GM12878 (cell line): Measurements from ENCODE around the gene MRAP2. TPM values are rescaled to one million over a fixed set of nuclear protein-coding genes. Genes with fewer than 3 reads are reported as not detected.

ENCODE experiments used
- ATAC-seq: fragments of 200-7000 bp; cut with Tn5 transposase; 3 replicates; pipeline ENCODE4 v1.9.1; 2020; ENCODE audit warnings: mild to moderate bottlenecking, moderate library complexity
- BruUV-seq: library from RNA; stranded (reverse); fragments of 400-500 nt; replicated peaks from 2 replicates; lab custom pipeline; 2021; lab: Mats Ljungman, UMichigan
- CTCF ChIA-PET: fragments of 300-600 bp; sonication (Branson Sonifier 250); formaldehyde crosslinking; extraction: SDS; loops from one replicate; lab custom pipeline; 2021; ENCODE audit warnings: inconsistent platforms; lab: Yijun Ruan, JAX
- POLR2A ChIA-PET: fragments of 350-600 bp; formaldehyde crosslinking; extraction: SDS; loops from one replicate; lab custom pipeline; 2021; ENCODE audit warnings: inconsistent platforms; lab: Charles Lee
- RAD21 ChIA-PET: fragments of 300-600 bp; sonication (Branson Sonifier 250); formaldehyde crosslinking; loops from one replicate; lab custom pipeline; 2023; ENCODE audit warnings: antibody characterized with exemption; ENCODE audit not compliant: unreplicated experiment; lab: Charles Lee
- SMC1A ChIA-PET: fragments of 300-600 bp; sonication (Branson Sonifier 250); formaldehyde crosslinking; loops from one replicate; lab custom pipeline; 2023; ENCODE audit not compliant: unreplicated experiment, uncharacterized antibody; lab: Charles Lee
- DNase-seq: peaks from one replicate; pipeline ENCODE4 v3.0.0-alpha.2; 2011; ENCODE audit warnings: low read depth, low spot score
- FAIRE-seq: peaks from 3 replicates; lab custom pipeline; 2011; peaks lifted over from hg19 to GRCh38; lab: Jason Lieb, UNC
- H2AFZ ChIP-seq: 2 replicates; pipeline ENCODE4 v1.6.0; 2011; ENCODE audit warnings: low read depth, low read length, control low read depth; ENCODE audit not compliant: control insufficient read depth
- H3K27ac ChIP-seq: 2 replicates; pipeline ENCODE4 v1.5.1; 2011; ENCODE audit warnings: control low read depth; ENCODE audit not compliant: control insufficient read depth, insufficient read depth
- H3K27me3 ChIP-seq, 2 experiments: replicated peaks in 1 of 2; 2 replicates each; pipeline versions ENCODE4 v1.6.0 to v1.6.1; 2011; ENCODE audit warnings: low read length in 1 of 2; ENCODE audit not compliant: control insufficient read depth in 2 of 2, insufficient read depth in 2 of 2
- H3K36me3 ChIP-seq, 2 experiments: 2 replicates each; pipeline ENCODE4 v1.5.1; 2011; ENCODE audit warnings: low read length in 1 of 2; ENCODE audit not compliant: control insufficient read depth in 2 of 2, insufficient read depth in 2 of 2
- H3K4me1 ChIP-seq: 2 replicates; pipeline ENCODE4 v1.6.1; 2011; ENCODE audit warnings: mild to moderate bottlenecking, low read length, moderate library complexity, mixed read lengths; ENCODE audit not compliant: control insufficient read depth, insufficient read depth
- H3K4me2 ChIP-seq: 2 replicates; pipeline ENCODE4 v1.6.0; 2011; ENCODE audit warnings: control low read depth; ENCODE audit not compliant: control insufficient read depth, insufficient read depth
- H3K4me3 ChIP-seq: fragments of 200-600 bp; sonication (generic); 2 replicates; pipeline ENCODE4 v1.5.1; 2016
- H3K79me2 ChIP-seq: 2 replicates; pipeline ENCODE4 v1.6.0; 2011; ENCODE audit warnings: low read length; ENCODE audit not compliant: control insufficient read depth, insufficient read depth
- H3K9ac ChIP-seq: 2 replicates; pipeline ENCODE4 v1.8.0; 2011; ENCODE audit warnings: low read length, control low read depth, mixed read lengths; ENCODE audit not compliant: control insufficient read depth, insufficient read depth
- H3K9me3 ChIP-seq: replicated peaks from 3 replicates; pipeline ENCODE4 v1.5.1; 2011; ENCODE audit warnings: mild to moderate bottlenecking, low read length; ENCODE audit not compliant: control insufficient read depth, insufficient read depth
- H4K20me1 ChIP-seq: 2 replicates; pipeline ENCODE4 v1.6.0; 2011; ENCODE audit not compliant: control insufficient read depth, insufficient read depth
- ASH2L ChIP-seq: fragments of 300-600, 200-600 bp; sonication (generic); IDR thresholded peaks from 2 replicates; pipeline ENCODE4 v1.6.1; 2017; ENCODE audit warnings: low read depth, mild to moderate bottlenecking, borderline replicate concordance
- BACH1 ChIP-seq: fragments of 450-650 bp; IDR thresholded peaks from 2 replicates; pipeline ENCODE4 v1.6.1; 2017; ENCODE audit warnings: mild to moderate bottlenecking, borderline replicate concordance
- BMI1 ChIP-seq: fragments of 450-650 bp; IDR thresholded peaks from 2 replicates; pipeline ENCODE4 v1.6.1; 2016; ENCODE audit warnings: mild to moderate bottlenecking, moderate library complexity, borderline replicate concordance
- E2F4 ChIP-seq: IDR thresholded peaks from 2 replicates; pipeline ENCODE4 v1.6.1; 2012; ENCODE audit warnings: low read depth, low read length, improper control_type of control experiment
- JUND ChIP-seq: IDR thresholded peaks from 2 replicates; pipeline ENCODE4 v1.6.1; 2012; ENCODE audit warnings: low read depth, mild to moderate bottlenecking, low read length, improper control_type of control experiment, moderate library complexity
- MEF2A ChIP-seq: IDR thresholded peaks from 2 replicates; pipeline ENCODE4 v1.6.1; 2011; ENCODE audit warnings: low read depth, mild to moderate bottlenecking, low read length, moderate library complexity; ENCODE audit not compliant: insufficient read depth
- RELA ChIP-seq: fragments of 450-650 bp; IDR thresholded peaks from 2 replicates; pipeline ENCODE4 v1.8.0; 2014; ENCODE audit warnings: borderline replicate concordance; ENCODE audit not compliant: partially characterized antibody
- ZBED1 ChIP-seq: IDR thresholded peaks from 2 replicates; pipeline ENCODE4 v1.6.1; 2016; ENCODE audit warnings: borderline replicate concordance
- ZNF384 ChIP-seq: IDR thresholded peaks from 2 replicates; pipeline ENCODE4 v1.6.1; 2012; ENCODE audit warnings: low read depth, mild to moderate bottlenecking, low read length, improper control_type of control experiment, borderline replicate concordance
- WGBS: methylation state at CpG from one replicate; pipeline ENCODE4 v1.1.6; 2016; ENCODE audit warnings: low lambda C conversion rate; ENCODE audit not compliant: insufficient replicate concordance, insufficient coverage; ENCODE audit errors: missing lambda C conversion rate; 5-methylcytosine and 5-hydroxymethylcytosine counted together
- in situ Hi-C: fragments of 300-500 bp; cut with MboI; formaldehyde crosslinking; loops from 9 replicates; pipeline ENCODE4 v1.14.3; 2018; ENCODE audit warnings: mixed read lengths
- intact Hi-C: fragments of 100-400 bp; cut with micrococcal nuclease; formaldehyde crosslinking; loops from one replicate; pipeline ENCODE4 v1.14.2; 2022; ENCODE audit not compliant: unreplicated experiment
- polyA plus RNA-seq, 11 experiments: library from polyadenylated mRNA; depleted of rRNA in 4 of 11; unstranded in 6 of 11; stranded (reverse) in 5 of 11; fragments of >200 nt; fragmentation: Nextera tagmentation in 4 of 11; fragmentation: Illumina TruSeq in 1 of 11; extraction: Ambion mirVana in 4 of 11; extraction: Trizol in 1 of 11; gene quantifications; 1 replicate in 1 of 11; 2 replicates in 10 of 11; pipeline versions ENCODE4 v1.2.1 to v1.2.3, GENCODE V29; 2011 to 2016; ENCODE audit warnings: inconsistent platforms in 2 of 11, missing spikeins in 2 of 11, low read depth in 1 of 11
- total RNA-seq, 4 experiments: library from RNA; depleted of rRNA in 3 of 4; stranded (reverse); fragments of >200 nt in 3 of 4; fragmentation: Illumina TruSeq in 1 of 4; extraction: Trizol in 1 of 4; gene quantifications; 2 replicates each; pipeline versions ENCODE4 v1.2.1 to v1.2.3, GENCODE V29; 2013 to 2021

Gene MRAP2
- total and polyA plus RNA-seq, 10 of the 15 experiments (the other 5 are each of a cell fraction or from before 2014, with no cell fraction given): not detected

GRCh38 chr6:84017709-84018452 lies 15.7 kb upstream of the MRAP2 start (continued):
- no peak for TF ChIP-seq ZBED1

DNA sequence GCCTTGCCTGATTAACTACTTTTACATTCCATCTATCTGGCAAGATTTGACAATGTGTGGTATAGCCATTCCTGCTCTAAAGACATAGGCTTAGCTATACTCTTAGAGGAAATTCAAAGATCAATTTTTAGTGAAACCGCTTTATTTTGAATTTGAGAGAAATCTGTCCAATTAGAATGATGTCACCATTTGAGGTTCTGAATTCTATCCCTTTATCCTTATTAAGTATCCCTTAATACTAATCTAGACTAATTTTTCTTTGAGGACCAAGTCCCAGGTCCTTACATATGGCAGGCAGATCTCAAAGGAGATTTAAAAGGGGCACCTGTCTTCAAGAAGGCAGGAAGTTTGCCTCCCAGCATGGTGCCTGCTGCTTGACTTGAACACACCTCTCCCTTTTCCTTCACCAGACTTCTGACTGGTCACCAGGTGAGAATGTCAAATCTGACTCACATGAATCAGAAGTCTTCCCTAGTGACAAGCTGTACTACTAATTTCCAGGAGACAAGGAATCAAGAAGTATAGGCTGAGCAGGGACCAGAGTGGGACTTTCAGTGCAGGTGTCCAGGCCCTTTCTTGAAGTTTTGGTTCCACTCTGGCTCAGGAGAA lies 15.0 kb upstream of the MRAP2 start:
- no peak overlapping the region for H3K4me2 ChIP-seq
- no peak for ATAC-seq

More for the DNA sequence above, 15.0 kb upstream of the MRAP2 start:
- Histone ChIP-seq H3K9ac (no peak overlapping the region), H3K4me3 (no peak overlapping the region), H3K79me2 (no peaks in the 10 kb centered on the region), H3K36me3 (no peaks in the 10 kb centered on the region), H3K27me3 (no peaks in the 10 kb centered on the region), H3K27ac (no peak overlapping the region), H4K20me1 (no peaks in the 10 kb centered on the region), H3K9me3 (no peaks in the 10 kb centered on the region), H2AFZ (no peak overlapping the region), H3K4me1 (0 out of 2 replicates have a peak, but pooled peaks cover 3% of the 10 kb centered on the region)
- intact Hi-C loops: no loop called here
- TF ChIP-seq JUND (no peak), ASH2L (no peak), BACH1 (no peak), ZNF384 (no peak), MEF2A (no peak), E2F4 (no peak), RELA (no peak), BMI1 (no peak)
- DNase-seq: no peak
- no TSS peak for BruUV-seq
- RAD21 ChIA-PET: no interaction called here
- FAIRE-seq: no peak
- 43% methylated on average over 1 of the region's 1 CpG for WGBS
- in situ Hi-C loops: no loop called here
- CTCF ChIA-PET: interaction anchor here (0.6 kb wide), 1 partner anchor 10 kb away, joined by 4 read pairs; no protein-coding TSS in a partner anchor
- SMC1A ChIA-PET: no interaction called here
- POLR2A ChIA-PET: no interaction called here
